ENCODE data around the gene MSL1.

Gene MSL1, protein sequence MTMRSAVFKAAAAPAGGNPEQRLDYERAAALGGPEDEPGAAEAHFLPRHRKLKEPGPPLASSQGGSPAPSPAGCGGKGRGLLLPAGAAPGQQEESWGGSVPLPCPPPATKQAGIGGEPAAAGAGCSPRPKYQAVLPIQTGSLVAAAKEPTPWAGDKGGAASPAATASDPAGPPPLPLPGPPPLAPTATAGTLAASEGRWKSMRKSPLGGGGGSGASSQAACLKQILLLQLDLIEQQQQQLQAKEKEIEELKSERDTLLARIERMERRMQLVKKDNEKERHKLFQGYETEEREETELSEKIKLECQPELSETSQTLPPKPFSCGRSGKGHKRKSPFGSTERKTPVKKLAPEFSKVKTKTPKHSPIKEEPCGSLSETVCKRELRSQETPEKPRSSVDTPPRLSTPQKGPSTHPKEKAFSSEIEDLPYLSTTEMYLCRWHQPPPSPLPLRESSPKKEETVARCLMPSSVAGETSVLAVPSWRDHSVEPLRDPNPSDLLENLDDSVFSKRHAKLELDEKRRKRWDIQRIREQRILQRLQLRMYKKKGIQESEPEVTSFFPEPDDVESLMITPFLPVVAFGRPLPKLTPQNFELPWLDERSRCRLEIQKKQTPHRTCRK

DNA sequence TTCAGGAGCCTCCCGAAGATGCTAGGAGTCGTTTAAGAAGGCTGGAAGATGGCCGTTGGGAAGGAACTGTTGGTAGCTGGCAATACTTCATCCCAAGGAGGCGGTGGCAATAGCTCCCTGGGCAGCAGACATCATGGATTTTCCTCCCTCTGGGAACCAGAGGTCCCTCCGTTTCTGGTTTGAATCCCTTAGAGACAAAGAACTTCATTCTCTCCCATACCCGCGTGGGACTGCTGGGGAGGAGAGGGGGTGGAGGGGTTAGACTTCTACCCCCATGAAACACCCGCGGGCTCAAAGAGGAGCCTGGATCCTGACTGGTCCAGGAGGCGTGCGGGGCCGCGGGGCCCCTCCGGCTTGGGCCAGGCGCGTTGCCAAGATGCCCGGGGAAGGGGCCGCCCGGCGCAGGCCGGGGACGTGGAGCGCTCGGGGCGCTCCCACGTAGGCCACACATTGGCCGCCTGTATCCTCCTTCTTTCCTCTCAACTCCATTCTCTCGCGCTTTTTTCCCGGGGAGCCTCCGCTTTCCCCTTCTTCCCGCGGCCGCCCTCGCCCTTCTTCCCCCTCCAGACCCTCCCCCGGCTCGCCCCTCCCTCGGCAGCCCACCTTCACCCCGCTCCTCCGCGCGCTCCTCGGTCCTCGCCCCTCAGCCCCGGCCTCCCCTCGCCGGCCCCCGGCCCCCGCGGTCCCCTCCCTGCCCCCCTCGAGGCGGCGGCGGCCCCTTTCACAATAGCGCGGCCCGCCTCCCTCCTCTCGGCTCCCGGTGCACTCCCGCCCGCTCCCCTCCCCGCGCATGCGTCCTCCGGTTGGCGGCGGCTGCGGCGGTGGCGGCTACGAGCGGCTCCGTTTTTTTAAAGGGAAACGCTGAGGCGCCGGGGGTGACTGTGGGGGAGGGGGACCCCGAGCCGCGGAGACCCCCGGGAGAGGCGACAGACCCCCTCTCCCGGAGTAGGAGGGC, at the start of gene MSL1:
Gene MSL1, plus strand, starts transcription at position 791 of the 955 bp plus-strand sequence. CDS start 642 bp downstream, outside the sequence.
- peak; percentile 26 for DNase-seq

DNA sequence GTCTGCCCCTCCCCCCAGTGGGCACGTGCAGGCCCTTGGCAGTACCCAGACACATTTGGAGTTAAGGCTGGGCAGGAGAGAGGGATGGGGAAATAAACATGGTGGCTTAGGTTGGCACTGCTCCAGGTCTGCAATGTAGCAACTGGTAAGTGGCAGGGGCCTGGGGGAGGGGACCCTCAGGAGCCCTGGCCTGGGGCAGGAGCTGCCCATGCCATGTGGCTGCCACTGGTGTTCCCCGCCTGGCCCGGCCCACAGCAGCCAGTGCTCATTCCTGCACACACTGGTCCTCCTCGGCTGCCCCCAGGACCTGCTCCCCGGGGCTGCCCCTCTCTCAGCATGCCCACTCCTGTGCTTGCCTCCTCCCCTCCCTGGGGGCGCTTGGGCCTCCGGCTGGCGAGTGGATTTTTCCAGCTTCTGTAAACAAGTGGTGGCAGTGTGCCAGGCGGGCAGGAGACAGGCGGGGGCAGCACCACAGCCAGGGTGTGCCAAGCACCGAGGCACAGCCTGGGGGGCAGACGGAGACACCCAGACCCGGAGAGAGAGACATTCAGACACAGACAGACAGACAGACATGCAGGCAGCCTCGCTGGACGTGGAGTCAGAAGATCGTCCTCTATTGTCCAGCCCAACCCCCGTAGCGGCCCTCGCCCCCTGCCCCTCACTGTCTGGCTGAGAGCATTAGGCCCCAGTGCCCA, 49.6 kb upstream of the MSL1 start:
- peak; percentile 81 for DNase-seq

DNA sequence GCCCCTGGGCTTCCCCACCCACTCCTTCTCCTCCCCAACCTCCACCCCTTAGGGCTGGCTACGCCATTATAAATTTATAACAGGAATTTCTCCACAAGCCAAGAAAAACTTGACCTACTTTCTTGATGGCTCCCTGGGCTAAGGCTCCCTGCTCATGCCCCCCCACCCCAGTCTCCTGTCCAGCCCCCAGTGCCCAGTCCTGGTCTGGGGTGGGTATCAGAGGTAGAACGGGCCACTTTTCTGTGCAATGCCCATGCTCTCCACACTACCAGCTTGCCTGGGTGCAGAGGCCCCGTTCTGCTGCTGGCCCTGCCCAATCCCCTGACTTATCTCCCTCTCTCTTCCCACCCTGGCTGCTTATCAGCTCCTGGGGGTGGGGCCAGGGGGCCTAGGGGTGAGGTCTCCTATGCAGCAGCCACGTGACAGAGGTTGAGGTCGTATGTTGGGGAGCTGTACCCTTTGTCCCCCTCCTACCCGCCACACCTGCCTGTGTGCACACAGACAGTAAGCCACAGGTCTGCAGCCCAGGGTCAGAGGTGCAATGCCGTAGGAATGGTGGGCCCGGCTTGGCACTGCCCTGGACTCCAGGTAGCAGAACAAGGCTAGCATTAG, 48.9 kb upstream of the MSL1 start:
- DNase-seq, result no peak

DNA sequence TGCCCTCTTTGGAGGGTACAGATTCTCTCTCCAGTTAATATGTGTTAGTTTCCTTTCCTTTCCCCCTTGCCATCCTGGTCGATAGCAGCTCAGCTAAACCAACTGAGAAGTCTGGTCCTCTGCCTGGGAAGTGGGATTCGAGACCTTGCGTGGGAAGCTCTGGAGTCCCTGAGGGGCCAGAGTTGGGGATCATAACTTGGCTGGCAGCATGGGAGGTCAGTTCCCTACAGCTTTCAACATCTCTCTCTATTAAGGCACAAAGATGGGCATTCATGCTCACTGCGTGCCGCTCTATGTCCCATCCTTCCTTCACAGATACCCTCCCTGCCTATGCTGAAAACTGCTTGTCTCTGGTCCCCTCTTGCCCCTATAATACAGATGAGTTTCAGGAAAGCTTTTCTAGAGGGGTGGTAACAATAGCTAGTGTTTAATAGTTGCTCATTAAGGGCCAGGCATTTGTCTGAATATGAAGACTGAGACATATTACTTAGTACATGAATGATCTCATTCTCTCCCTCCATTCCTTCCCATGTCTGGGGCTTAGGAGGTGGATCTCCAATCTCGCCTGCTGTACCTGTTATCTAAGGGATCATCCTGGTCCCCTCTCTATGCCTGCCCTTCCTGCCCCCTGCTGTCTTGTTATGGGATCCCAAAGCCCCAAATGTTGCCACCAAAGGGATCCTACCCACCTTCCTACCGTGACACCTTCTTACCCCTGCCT, 48.2 kb upstream of the MSL1 start:
- no peak for DNase-seq

DNA sequence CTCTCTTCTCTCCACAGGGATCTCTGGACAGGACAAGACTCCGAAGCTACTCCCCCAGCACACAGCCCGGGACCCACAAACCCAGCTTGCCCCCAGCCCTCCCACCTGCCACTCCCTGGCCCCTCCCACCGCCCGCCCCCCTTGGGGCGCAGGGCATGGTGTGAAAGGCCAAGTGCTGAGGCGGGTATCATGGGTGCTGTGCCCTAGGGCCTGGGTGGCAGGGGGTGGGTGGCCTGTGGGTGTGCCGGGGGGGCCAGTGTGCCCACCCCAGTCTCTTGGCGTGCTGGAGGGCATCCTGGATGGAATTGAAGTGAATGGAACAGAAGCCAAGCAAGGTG, 47.6 kb upstream of the MSL1 start:
- no peak for DNase-seq

DNA sequence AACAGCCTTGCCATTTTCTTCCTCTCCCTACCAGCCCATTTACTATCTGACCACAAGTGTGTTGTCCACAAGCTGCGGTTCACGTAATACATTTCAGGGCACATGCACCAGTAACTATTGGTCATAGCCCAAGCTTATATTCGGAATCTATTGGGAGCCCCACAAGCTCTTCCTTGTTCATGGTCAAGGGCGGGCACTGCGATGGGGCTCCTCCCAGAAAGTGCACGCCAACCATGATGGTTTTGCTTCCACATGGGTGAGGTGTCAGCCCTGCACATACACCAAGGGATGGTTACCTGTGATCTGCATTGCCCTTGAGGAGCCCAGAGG, 46.9 kb upstream of the MSL1 start:
- DNase-seq, result no peak

DNA sequence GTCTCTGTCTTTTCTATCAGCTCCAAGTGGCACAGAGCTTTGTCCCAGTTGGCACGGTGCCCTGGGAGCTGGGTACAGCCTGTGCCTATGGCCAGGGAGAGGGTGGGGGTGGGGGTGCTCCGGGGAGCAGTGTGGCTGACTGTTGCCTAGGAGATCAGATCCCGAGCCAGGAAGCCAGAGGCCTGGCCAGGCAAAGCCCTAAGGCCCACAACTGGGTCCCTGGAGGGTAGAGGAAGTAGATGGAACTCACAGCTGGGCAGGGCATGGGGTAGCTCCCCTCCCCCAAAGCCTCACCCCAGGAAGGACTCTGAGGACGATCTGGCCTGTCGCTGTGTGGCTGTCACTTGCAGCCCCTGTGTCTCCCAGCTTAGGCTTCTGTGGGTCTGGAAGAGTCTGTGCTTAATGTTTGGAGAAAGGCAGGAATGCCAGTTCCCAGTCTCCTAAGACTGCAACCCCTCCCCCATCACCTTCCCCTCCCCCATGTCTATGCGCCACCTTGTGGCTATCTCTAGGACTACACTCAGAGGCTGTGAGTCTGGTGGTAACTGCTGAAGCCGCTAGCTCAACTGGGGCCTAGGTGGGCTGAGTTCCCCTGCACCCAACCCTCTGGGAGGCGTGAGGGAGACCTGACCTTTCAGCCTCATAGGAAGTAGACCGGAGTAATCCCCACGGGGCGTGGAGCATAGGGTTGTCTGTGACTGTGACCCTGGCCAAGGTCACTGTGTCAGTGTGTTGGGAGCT, 46.4 kb upstream of the MSL1 start:
- DNase-seq, result peak; percentile 60

DNA sequence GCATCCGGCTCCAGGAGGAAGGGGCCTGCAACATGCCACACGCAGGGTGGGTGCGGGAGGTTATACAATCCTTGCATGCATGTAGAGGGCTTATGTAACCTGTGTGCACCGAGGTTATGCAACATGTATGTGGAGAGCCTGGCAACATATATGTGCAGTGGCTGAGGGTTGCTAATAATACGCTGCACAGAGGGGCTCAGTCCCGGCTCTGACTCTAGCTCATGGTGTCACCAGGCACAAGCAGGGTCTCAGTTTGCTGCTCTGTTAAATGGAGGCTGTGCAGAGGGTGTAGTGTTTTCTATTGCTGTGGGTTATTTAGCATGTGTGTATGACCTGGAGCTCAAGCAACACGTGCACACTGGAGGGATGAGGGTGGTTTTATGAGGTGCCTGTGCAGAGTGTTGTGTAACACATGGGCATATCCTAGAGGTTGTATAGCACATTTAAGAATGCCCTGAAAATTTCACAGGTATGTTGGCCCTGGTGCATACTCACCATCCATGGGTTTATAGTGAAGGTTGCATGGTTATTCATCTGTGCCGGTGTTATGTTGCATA, 45.8 kb upstream of the MSL1 start:
- no peak for DNase-seq

DNA sequence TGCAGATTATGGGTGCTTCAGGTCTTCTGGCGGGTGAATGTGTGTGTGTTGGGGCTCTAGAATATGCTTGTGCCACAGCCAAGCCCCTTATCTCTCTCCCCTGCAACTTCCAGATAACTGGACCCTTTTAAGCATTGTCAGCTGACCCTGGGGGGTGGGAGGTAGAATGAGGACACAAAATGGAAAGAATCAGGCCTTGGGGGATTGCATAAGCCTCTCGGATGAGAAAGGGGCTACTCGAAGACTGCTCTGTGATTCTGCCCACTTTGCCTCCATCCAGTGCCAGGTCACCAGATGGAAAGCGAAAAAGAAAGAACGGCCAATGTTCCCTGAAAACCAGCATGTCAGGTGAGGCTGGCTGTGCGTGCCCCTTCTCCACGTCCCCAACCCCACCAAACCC, 45.2 kb upstream of the MSL1 start:
- no peak for DNase-seq

DNA sequence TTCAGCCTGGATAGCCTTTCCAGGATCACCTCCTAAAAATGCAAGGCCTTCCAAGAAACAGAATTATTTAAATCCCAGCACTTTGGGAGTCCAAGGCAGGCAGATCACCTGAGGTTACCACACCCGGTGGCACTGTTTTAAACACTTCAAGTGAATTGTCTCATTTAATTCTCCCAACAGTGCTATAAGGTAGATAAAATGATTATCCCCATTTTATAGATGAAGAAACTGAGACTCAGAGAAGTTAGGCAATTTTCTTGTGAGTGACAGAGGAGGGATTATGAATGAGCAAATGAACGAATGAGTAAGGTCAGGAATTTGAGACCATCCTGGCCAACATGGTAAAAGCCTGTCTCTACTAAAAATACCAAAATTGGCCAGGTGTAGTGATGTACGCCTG, 42.2 kb upstream of the MSL1 start:
- no peak for DNase-seq

DNA sequence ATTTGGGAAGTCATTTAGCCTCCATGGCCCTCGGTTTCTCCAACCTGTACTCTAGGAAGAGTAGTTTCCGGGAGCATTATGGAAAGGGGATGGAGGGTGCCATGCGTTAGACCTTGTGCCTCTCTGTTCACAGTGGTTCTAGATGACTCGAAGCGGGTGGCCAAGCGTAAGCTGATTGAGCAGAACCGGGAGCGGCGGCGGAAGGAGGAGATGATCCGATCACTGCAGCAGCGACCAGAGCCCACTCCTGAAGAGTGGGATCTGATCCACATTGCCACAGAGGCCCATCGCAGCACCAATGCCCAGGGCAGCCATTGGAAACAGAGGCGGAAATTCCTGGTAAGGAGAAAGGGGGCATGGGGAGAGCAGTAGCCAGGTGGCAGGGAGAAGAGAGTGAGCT, 37.3 kb upstream of the MSL1 start:
- DNase-seq, result no peak

DNA sequence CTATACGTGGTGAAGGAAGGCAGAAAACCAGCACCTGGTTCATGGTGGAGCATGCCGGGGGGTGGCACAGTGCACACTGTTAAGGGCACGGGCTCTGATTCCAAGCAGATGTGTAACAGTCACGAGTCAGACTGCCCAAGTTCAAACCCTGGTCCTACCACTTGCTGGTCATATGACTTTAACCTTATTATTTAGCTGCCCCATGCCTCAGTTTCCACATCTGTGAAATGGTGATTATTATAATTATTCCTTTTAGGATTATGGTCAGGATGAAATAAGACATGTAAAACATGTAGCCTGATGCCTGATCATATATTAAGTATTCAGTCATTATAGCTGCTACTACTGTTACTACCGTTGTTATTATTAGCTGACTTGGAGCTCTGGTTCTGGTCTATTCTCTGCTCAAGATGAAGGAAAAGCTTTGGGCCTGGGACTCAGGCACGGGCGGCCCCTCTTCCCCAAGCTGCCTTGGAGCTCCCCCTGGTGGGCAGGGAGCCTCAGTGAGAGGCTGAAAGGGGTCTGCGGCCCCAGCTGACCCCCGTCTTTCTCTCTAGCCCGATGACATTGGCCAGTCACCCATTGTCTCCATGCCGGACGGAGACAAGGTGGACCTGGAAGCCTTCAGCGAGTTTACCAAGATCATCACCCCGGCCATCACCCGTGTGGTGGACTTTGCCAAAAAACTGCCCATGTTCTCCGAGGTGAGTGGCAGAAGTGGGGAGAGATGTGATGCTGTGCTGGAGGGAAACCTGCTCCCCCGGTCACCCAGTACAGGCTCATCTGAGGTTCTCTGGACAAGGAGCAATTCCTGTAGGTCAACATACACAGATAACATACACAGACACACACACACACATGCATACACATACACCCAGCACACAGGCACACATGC, 35.4 kb upstream of the MSL1 start:
- DNase-seq, result no peak

DNA sequence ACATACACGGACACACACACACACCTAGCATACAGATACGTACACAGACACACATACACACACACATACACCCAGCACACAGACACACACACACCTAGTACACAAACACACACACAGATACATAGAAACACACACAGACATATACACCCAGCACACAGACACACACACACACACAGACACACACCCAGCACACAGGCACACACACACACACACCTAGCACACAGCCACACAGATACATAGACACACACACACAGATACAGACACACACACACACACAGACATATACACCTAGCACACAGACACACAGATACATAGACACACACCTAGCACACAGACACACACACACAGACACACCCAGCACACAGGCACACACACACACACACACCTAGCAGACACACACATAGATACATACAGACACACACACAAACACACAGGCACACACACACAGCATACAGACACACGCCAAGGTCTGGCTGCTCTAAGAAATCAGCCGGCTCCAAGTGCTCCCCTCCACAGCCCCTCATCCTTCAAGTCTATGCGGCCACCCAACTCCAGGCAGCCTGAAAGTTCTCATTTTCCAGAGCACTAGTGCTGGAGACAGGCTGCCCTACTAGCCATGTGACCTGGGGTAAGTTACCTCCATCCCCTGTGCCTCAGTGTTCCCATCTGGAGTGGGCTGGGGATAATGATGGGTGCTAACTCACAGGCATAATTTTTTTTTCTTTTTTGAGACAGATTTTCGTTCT, 34.5 kb upstream of the MSL1 start:
- DNase-seq, result no peak

DNA sequence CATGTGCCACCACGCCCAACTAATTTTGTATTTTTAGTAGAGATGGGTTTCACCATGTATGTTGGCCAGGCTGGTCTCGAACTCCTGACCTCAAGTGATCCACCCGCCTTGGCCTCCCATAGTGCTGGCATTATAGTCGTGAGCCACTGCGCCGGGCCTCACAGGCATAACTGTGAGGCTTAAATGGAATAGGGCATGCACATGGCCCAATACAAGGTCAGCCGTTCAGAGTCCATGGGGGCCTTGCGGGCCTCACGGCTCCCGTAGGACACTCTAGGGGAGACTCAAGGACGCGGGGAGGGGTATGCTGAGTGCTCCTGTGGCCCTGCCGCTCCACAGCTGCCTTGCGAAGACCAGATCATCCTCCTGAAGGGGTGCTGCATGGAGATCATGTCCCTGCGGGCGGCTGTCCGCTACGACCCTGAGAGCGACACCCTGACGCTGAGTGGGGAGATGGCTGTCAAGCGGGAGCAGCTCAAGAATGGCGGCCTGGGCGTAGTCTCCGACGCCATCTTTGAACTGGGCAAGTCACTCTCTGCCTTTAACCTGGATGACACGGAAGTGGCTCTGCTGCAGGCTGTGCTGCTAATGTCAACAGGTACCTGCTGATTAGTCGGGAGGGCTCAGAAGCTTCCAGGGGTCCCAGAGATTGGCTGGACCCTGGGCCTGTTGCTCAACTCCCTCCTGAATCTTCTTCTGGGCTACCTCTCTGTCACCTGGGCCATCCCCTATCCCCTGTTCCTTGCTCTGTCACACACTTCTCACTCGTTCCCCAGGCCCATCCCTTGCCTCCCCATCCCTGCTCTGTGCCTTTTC, 33.7 kb upstream of the MSL1 start:
- no peak for DNase-seq

DNA sequence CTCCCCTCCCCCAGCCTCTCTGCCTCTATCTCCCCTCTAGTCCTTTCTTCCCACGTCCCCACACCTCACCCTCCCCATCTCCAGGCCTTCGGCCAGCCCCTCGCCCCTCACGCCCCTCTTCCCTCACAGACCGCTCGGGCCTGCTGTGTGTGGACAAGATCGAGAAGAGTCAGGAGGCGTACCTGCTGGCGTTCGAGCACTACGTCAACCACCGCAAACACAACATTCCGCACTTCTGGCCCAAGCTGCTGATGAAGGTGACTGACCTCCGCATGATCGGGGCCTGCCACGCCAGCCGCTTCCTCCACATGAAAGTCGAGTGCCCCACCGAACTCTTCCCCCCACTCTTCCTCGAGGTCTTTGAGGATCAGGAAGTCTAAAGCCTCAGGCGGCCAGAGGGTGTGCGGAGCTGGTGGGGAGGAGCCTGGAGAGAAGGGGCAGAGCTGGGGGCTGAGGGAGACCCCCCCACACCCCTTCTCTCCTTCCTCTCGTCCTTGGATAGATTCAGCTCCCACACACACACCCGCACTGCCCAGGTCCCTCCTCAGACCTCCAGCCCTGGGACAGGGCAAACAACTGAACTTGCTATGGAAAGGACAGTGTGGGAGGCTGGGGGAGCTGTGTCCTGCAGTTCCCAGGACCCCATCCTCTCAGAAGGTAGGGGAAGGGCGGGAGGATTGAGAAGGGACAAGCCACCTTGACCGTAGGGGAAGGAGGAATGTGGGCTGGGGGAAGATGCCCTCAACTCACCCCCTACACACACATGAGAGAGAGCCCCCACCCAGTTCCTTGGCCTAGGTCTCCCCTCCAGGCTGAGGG, 32.5 kb upstream of the MSL1 start:
- DNase-seq, result no peak

DNA sequence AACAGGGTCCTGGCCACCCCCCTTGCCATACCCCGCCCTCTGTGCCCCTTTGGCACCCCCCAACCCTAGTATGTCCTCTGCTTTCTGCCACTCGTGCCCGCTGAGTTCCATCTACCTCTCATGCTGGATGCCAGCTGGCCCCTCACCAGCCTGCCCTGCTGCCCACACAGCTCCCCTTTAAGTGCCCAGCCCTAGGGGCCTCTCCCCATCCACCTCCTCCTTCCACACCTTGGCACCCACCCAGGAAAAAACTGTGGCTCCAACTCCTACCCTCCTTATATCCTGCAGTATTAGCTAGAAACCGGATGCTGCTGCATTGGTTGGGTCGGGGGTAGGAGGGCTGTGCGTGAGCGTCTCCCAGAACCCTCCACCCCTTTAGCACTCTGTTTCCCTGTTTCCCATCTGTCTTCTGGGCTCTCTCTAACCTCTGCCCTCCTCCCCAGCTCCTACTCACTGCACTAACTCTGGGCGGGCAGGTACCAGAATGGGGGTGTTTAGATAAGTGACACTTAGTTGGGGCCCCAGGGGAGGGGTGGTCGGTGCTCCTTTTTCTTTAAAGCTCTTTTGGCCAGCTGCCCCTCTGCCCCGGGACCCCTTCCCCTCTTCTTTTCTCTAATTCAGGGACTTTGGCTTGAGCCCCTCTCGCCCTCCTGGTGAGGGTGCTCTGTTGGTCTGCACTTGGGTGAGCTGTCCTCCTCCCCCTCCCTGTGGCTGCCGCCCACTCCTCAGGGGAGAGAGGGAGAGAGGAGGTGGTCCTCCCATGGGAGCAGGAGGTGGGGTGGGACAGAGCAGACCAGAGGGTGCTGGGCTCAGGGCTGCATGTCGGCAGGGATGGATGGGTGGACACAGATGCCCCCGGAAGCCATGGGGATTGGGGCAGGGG, 31.3 kb upstream of the MSL1 start:
- no peak for DNase-seq
